Ascending aorta (tissue), 2 donors: Measurements from ENCODE around the gene AURKAIP1. TPM values are rescaled to one million over a fixed set of nuclear protein-coding genes. Genes with fewer than 3 reads are reported as not detected.
"Not testable (repeated sequence)": the region's sequence is repeated elsewhere in the genome, so short reads cannot be mapped to it uniquely, and the experiment has no call there.

ENCODE experiments used
- DNase-seq, 2 donors: peaks; one replicate each; pipeline ENCODE4 v3.0.0-alpha.2; 2019; ENCODE audit warnings: low spot score in 2 of 2
- H3K27ac ChIP-seq, 2 donors: fragments of 200-600 bp; sonication (generic); one replicate each; pipeline ENCODE4 v1.5.1; 2016 to 2017; ENCODE audit warnings: mild to moderate bottlenecking in 1 of 2
- H3K27me3 ChIP-seq: fragments of 200-600 bp; sonication (generic); one replicate; pipeline ENCODE4 v1.5.1; 2017
- H3K36me3 ChIP-seq, 2 donors: fragments of 200-600 bp; sonication (generic); one replicate each; pipeline ENCODE4 v1.5.1; 2016
- H3K4me1 ChIP-seq, 2 donors: fragments of 200-600 bp; sonication (generic); one replicate each; pipeline ENCODE4 v1.5.1; 2016 to 2017; ENCODE audit warnings: mild to moderate bottlenecking in 1 of 2
- H3K4me3 ChIP-seq, 2 donors: fragments of 200-600 bp; sonication (generic); one replicate each; pipeline ENCODE4 v1.5.1; 2016 to 2017; ENCODE audit warnings: mild to moderate bottlenecking in 1 of 2
- H3K9me3 ChIP-seq, 2 donors: fragments of 200-600 bp; sonication (generic); one replicate each; pipeline ENCODE4 v1.5.1; 2016
- intact Hi-C: fragments of 100-400 bp; cut with DNase I; formaldehyde crosslinking; loops from one replicate; pipeline ENCODE4 v1.15.1; 2023
- total RNA-seq: library from RNA; depleted of rRNA; stranded (reverse); fragments of >200 nt; gene quantifications from one replicate; pipeline ENCODE4 v1.1.0, GENCODE V29; 2016
- TF ChIP-seq, protein P1 (sequence below), 3 experiments: fragments of 200-600 bp in 2 of 3; fragments of 450-650 bp in 1 of 3; sonication (generic) in 2 of 3; IDR thresholded peaks; one replicate each; pipeline ENCODE4 v1.5.1; 2016 to 2019; ENCODE audit warnings: antibody characterized with exemption in 3 of 3, mild to moderate bottlenecking in 1 of 3, moderate library complexity in 1 of 3

AURKAIP1 gene
- total RNA-seq, 1 donor from 2014 or later = 247 TPM

DNA sequence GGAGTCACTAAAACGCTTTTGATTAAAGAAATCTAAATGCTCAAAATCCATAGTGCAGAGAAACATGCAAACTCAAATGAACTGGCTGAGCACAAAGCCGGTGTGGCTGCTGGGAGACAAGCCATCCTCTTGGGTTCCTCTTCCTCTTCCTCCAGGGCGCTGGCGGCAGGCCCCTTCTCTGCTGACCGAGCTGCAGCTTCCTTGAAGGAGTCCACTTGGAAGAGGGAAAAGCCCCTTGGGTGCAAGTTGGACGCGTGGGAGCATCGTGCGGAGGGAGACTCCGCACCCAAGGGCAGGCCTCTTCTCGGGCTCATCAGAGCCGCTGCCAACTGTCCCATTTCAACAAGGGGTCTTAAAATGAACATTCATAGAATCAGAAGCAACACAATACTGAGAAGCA, 16.2 kb upstream of the AURKAIP1 start:
- Histone ChIP-seq H3K36me3 (peaks cover 88 to 100% of the 10 kb centered on the region in 2 donors), H3K4me3 (no peak overlapping the region), H3K9me3 (no peaks in the 10 kb centered on the region), H3K4me1 (no peaks in the 10 kb centered on the region), H3K27ac (no peak overlapping the region), H3K27me3 (no peaks in the 10 kb centered on the region)
- TF ChIP-seq, protein P1, sequence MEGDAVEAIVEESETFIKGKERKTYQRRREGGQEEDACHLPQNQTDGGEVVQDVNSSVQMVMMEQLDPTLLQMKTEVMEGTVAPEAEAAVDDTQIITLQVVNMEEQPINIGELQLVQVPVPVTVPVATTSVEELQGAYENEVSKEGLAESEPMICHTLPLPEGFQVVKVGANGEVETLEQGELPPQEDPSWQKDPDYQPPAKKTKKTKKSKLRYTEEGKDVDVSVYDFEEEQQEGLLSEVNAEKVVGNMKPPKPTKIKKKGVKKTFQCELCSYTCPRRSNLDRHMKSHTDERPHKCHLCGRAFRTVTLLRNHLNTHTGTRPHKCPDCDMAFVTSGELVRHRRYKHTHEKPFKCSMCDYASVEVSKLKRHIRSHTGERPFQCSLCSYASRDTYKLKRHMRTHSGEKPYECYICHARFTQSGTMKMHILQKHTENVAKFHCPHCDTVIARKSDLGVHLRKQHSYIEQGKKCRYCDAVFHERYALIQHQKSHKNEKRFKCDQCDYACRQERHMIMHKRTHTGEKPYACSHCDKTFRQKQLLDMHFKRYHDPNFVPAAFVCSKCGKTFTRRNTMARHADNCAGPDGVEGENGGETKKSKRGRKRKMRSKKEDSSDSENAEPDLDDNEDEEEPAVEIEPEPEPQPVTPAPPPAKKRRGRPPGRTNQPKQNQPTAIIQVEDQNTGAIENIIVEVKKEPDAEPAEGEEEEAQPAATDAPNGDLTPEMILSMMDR (IDR thresholded peaks at IDR 0.05) = no peak
- DNase-seq = no peak
- intact Hi-C loops = no loop called here

DNA sequence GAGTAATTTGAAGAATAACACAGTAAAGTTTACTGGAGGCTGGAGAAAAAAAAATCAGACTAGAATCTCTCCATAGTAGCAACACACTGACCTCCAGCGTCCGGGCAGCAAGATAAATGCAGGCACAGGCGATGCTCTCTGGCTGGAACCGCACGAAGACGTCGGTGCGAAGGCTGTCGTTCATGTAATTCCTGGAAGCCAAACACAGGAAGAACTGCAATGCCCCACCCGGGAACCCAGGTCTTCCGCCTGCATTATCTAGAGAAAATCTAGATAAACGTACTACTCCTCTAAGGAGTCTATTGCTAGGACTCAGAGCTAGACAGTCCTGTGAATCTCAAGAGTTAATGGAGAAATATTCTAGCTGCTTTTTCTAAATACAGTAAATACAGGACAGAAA, 15.7 kb upstream of the AURKAIP1 start:
- TF ChIP-seq, protein P1 (IDR thresholded peaks at IDR 0.05) = no peak
- H3K27me3 ChIP-seq = no peaks in the 10 kb centered on the region
- no peak overlapping the region for H3K27ac ChIP-seq
- no peaks in the 10 kb centered on the region for H3K9me3 ChIP-seq
- intact Hi-C loops = no loop called here
- no peak overlapping the region for H3K4me3 ChIP-seq
- H3K4me1 ChIP-seq = no peaks in the 10 kb centered on the region
- peaks cover 92 to 100% of the 10 kb centered on the region in 2 donors for H3K36me3 ChIP-seq
- DNase-seq = no peak

DNA sequence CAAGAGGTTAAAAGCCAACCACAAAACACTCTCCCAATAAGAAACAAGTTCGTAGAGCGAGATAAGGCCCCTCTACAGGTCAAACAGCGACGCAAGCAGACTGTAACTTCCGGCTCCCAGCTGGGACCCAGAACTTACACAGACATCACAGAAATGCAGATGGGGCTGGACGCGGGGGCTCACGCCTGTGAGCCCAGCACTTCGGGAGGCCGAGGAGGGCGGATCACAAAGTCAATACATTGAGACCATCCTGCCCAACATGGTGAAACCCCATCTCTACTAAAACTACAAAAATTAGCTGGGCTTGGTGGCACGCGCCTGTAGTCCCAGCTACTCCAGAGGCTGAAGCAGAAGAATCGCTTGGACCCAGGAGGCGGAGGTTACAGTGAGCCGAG, 13.1 kb upstream of the AURKAIP1 start:
- Histone ChIP-seq H3K9me3 (no peaks in the 10 kb centered on the region), H3K27ac (no peak overlapping the region), H3K4me1 (no peaks in the 10 kb centered on the region), H3K27me3 (no peaks in the 10 kb centered on the region), H3K36me3 (peaks cover 74 to 83% of the 10 kb centered on the region in 2 donors), H3K4me3 (no peak overlapping the region)
- intact Hi-C loops = no loop called here
- no peak for DNase-seq
- TF ChIP-seq, protein P1 (IDR thresholded peaks at IDR 0.05) = no peak

DNA sequence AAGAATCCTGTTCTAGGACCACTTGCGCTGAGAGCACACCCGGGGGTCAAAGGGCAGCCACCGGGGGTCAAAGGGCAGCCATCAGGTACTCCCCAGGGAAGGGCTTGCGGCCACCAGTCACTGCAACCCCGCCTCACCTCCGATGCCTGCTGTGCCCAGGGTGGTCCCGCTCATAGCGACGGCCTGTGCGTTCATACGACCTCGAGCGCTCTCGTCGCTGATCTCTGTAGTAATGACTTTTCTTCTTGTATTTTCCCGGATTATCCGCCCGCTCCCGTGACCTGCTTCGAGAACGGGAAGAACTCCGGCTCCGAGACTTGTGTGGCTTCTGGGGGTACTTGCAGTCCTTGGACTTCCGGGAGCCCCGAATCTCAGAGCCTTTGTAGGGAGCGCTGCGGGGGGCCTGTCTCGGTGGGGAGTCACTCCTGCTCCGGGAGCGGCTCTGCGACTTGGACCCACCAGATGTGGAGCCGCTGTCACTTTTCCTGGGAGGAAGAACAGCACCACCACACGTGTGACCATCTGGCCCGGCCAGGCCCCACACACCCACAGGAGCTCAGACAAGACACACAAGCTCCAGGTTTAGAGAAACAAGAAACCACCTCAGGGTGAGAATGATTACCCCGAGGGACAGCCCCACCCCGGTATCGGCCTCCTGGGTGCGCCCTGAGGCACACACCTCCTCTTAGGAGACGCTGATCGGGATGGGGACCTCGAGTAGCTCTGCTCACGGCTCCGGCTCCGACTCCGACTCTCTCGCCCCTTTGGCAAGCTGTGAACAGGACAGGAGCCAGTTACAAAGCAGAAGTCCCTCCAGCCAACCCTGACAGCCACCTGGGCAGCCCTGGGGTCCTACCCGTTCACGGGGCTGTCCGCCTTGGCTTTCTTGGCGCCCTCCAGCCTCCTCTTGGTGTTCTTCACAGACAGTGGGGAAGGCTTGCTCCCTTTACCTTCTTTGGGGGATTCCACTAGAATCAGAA, 12.4 kb upstream of the AURKAIP1 start:
- H3K27ac ChIP-seq = no peak overlapping the region
- TF ChIP-seq, protein P1 (IDR thresholded peaks at IDR 0.05) = no peak
- intact Hi-C loops = no loop called here
- H3K27me3 ChIP-seq = no peaks in the 10 kb centered on the region
- peaks cover 67 to 76% of the 10 kb centered on the region in 2 donors for H3K36me3 ChIP-seq
- no peak for DNase-seq
- H3K9me3 ChIP-seq = no peaks in the 10 kb centered on the region
- H3K4me3 ChIP-seq = no peak overlapping the region
- no peaks in the 10 kb centered on the region for H3K4me1 ChIP-seq

DNA sequence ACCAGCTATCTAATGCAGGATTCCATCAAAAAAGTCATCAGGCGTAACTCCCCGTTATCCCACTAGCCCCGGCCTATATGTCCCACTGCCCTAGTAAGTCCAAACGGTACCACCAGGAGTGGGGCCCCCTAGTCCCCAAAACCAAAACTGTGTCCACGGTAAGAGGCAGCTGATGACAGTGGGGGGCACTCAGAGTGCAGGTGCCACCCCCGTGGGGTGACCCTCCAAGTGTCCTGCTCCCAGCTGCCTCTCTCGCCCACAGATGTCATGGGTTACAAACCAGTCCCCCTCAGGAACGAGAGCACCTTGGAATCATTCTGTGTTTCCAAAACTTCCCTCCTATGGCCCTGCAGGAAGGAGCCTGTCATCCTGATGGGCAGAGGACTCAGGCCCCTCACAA, 10.9 kb upstream of the AURKAIP1 start:
- DNase-seq = no peak
- Histone ChIP-seq H3K9me3 (no peaks in the 10 kb centered on the region), H3K27ac (no peak overlapping the region), H3K4me3 (no peak overlapping the region), H3K36me3 (peaks cover 64 to 65% of the 10 kb centered on the region in 2 donors), H3K4me1 (no peaks in the 10 kb centered on the region), H3K27me3 (no peaks in the 10 kb centered on the region)
- TF ChIP-seq, protein P1 (IDR thresholded peaks at IDR 0.05) = no peak
- intact Hi-C loops = no loop called here

DNA sequence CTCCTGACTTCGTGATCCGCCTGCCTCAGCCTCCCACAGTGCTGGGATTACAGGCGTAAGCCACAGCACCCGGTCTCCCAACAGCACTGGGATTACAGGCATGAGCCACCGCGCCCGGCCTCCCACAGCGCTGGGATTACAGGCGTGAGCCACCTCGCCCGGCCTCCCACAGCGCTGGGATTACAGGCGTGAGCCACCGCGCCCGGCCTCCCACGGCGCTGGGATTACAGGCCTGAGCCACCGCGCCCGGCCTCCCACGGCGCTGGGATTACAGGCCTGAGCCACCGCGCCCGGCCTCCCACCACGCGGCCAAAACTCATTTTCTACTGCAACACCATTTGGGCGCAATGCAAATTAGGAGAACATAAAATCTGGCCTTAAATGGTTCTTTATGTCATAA, 10.3 kb upstream of the AURKAIP1 start:
- not testable (repeated sequence) for H3K27me3 ChIP-seq, H3K9me3 ChIP-seq
- H3K36me3 ChIP-seq = peaks cover 58 to 59% of the 10 kb centered on the region in 2 donors

More for the DNA sequence above, 10.3 kb upstream of the AURKAIP1 start:
- H3K4me3 ChIP-seq, DNase-seq, H3K4me1 ChIP-seq, intact Hi-C loops, H3K27ac ChIP-seq: not testable (repeated sequence)
